Endometrium (tissue), 2 donors: Measurements from ENCODE around the gene OR1B1.
"Not testable (repeated sequence)": the region's sequence is repeated elsewhere in the genome, so short reads cannot be mapped to it uniquely, and the experiment has no call there.

Source experiments
- FAIRE-seq: peaks from 2 replicates; lab custom pipeline; 2012; peaks lifted over from hg19 to GRCh38; lab: Jason Lieb, UNC
- donor health status: control.
- donor health status: control.

OR1B1 gene

DNA sequence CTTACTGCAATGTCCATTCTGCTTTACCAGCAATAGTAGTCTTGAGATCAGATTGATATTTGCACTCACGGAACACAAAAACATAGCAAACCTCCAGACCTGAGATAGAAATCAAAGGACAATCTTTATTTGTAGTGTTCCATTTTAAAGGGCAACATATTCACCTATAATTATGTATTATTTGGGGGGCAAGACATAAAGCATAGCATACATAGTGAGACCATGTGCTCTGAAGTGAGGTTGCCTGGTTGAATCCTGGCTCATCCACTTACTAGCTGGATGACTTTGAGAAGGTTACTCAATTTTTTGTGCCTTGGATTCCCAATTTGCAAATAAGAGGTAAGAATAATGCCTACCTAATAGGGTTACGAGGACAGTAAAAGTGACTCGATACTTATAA, at the start of gene OR1B1:
Gene OR1B1, minus strand, starts transcription at position 101 of the 400 bp plus-strand sequence.
- FAIRE-seq: no peak

DNA sequence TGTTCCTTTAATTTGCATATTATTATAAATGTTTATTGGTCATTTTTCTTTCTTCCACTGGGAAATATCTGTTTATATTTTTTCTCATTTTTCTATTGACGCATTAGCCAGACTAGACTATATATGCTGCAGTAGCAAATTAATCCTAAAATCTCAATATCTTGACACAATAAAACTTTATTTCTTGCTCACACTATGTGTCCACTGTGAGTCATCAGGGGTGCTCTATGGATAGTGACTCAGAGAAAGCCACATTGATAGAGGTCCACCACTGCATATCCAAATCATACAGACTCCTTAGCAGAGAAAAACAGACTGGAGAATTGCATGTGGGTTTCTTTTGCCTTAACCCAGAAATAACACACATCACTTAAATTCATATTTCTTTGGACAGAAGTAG, 38.3 kb upstream of the OR1B1 start:
- no peak for FAIRE-seq

DNA sequence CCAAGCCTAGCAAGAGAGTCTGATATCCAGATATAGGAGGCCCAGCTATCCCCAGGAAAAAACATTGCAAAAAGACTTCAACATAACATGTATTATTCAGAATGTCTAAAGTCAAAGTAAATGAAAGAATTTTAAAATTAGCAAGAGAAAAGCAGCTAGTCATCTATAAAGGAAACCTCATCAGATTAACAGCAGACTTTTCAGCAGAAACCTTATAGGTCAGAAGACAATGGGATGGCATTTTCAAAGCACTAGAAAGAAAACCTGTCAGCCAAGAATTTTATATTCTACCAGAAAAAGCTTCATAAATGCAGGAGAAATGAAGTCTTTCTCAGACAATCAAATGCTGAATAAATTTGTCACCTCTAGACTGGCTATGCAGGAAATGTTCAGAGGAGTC, 27.4 kb upstream of the OR1B1 start:
- no peak for FAIRE-seq

DNA sequence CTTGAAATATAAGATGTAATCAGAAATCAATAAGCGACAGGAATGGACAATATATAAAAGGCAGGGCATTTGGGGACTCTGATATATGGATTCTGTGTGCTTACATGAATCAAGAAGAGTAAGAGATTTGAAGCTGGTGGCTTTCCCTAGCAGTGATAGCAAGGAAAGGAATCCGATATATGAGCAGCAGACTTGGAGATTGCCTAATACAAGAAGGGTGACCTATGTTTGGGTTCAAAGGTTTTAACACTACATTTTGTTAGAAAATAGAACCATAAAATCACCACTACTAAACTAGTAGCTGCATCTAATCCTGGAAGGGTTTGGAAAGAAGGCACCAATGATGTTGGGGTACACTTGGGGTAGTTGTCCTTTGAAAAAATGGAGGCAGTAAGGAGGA, 15.1 kb upstream of the OR1B1 start:
- no peak for FAIRE-seq

DNA sequence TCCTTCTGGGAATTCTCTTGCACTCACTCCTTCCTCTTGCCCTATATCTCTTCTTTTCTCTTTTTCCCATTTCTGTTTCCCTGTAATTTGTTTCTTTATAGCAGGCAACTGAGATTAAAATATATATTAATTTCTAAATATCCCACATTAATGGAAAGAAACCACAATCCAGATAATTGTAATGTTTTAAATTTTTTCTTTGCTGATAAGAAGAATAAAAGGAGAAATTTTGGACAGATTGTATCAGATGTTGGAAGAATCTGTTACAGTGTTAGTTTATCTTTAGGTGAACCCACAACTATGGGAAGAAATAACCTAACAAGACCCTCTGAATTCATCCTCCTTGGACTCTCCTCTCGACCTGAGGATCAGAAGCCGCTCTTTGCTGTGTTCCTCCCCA, 4.0 kb upstream of the OR1B1 start, which contains the start of gene OR1L1:
Gene OR1L1, plus strand, starts transcription at position 301 of the 400 bp plus-strand sequence. Its CDS starts 0 bp downstream, at position 301.
- no peak for FAIRE-seq

DNA sequence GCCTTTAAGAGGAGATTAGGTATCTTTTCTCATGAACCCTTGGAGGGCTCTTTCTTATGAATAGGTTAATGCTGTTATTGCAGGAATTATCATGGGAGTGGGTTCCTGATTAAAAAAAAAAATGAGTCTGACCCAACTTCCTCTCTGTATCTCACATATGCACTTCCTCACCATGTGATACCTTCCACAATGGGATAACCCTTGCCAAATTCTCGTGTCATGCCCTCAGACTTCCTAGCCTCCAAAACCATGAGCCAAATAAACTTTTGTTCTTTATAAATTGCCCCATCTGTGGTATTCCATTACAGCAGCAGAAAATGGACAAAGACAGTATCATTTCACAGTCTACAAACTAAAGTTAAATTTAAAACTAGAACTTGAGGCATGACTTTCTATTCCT, 1.0 kb downstream of the OR1B1 start:
- no peak for FAIRE-seq

DNA sequence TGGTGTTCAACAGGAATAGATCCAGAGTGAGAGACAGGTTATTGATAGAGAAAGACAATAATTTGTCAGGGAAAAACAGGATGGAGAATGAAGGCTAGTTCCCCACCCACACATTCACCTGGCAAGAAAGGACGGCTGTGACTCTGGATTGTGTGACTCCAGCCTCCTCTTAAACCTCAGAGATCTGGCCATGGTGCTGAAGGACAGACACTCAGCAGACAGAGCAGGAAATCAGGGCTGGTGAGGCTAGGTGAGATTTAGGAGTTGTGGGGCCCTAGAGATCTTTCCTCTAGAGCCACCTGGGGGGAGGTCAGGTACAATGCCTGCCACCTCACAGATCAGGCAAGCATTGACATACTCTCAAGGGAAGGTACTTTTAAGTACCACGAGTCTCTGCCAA, 15.2 kb downstream of the OR1B1 start:
- FAIRE-seq: no peak

DNA sequence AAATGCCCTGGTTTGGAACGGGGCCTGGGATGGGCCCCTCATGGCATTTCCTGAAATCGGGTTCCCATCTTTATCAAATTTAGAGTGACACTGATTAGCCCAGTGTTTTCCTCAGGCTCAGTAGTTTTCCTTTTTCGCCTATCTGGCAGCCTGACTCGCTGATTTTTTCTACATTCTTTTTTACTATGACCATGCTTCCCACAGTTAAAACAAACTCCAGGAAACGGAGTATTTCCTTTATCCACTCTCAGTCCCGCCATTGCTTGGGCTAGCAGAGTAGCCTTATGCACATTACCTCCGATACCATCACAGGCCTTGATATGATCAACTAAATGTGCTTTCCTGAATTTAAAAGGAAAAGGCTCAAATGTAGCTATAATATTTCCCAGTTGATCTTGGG, 37.4 kb downstream of the OR1B1 start:
- no peak for FAIRE-seq

DNA sequence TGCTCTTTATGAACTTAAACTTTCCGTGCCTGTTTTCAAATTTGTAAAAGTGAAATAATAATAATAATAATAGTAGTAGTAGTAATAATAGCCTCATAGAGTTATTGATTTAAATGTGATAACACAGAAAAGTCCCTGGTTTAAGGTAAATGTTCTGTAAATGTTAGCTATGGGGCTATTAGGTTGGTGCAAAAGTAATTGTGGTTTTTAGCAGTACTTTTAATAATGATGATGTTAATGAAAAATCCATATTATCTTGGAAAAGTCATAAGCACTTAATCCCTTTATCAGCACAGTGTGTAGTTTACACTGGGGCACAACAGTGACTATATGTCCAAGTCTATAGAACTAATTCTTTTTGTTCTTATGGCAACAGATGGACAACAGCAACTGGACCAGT, 43.1 kb downstream of the OR1B1 start, which contains the start of gene OR1Q1:
Gene OR1Q1, plus strand, starts transcription at position 377 of the 400 bp plus-strand sequence. Its CDS starts 0 bp downstream, at position 377.
- FAIRE-seq: no peak

DNA sequence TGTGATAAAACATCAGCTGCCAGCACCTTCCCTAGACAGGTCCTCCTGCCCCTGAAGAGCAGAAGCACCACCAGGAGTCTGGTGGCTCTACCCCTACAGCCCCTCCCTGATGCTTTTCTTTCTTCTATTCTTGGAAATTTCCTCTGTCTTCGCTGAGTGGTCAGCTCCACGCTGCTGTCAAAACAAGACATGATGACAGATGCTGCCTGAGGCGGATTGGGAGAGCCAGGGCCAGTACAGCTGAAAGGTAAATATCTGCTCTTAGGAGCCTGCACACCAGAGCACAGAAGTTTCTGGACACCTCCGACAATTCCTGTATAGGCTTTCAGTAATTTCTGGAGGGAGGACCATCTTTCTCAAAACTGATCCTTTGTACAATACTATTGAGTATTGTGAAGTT, 47.6 kb downstream of the OR1B1 start:
- no peak for FAIRE-seq

DNA sequence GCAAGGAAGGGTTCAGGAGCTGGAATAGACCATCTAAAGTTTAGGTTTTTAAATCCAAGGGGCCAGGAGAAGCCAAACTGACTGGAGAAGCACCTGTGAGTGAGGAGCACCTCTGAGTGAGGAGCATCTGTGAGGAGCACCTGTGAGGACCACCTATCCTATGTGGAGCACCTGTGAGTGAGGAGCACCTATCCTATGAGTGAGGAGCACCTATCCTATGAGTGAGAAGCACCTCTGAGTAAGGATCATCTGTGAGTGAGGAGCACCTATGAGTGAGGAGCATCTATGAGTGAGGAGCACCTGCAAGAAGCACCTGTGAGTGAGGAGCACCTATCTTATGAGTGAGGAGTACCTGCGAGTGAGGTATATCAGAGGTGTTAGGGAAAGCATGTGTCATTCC, 50.8 kb downstream of the OR1B1 start:
- no peak for FAIRE-seq

DNA sequence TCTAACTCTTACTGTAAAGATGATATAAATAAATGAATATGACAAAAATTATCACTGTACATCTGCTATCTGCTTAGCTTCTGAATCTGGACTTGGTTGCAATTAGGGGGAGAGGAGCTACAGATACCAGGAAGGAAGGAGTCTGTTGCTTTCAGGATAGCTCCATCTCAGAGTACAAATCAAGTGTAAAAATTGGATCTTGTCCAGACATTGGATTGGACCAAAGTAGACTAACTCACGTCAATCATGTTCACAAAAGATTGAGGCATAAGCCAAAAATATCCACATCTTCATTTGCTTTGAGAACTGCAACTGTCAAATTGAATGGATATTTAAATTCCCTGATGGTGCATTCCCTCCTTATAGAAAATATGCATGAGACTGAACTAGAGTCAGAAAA, 51.7 kb downstream of the OR1B1 start:
- FAIRE-seq: no peak

DNA sequence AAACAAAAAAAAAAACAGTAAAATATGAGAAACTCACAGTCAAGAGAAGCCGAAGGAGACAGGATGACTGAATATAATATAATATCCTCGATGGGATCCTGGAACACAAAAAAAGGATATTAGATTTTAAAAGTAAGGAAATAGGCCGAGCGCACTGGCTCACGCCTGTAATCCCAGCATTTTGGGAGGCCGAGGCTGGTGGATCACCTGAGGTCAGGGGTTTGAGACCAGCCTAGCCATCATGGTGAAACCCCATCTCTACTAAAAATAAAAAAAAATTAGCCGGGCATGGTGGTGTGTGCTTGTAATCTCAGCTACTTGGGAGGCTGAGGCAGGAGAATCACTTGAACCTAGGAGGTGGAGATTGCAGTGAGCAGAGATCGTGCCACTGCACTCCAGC, 74.1 kb downstream of the OR1B1 start, which contains the start of gene OR1L8:
Gene OR1L8, minus strand, starts transcription at position 101 of the 400 bp plus-strand sequence. CDS start 14,907 bp downstream, outside the sequence.
- not testable (repeated sequence) for FAIRE-seq

DNA sequence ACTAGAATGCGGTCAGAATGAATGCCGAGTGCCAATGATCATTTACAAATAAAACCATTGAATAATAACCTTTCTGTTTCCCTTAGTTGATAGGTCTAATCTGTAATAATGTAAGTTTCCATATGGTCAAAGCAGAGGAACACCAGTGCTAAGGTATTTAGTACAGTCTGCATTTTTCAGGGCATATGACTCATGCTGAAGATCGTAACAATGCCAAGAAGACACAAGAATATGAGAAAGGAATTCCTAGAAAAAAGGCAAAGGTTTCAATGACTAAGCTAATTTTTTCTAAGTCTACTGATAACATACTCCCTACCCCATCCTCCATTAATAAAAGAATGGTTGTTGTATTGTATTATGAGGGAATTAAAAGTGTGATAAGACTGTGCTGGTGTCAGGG, 77.1 kb downstream of the OR1B1 start:
- FAIRE-seq: no peak

DNA sequence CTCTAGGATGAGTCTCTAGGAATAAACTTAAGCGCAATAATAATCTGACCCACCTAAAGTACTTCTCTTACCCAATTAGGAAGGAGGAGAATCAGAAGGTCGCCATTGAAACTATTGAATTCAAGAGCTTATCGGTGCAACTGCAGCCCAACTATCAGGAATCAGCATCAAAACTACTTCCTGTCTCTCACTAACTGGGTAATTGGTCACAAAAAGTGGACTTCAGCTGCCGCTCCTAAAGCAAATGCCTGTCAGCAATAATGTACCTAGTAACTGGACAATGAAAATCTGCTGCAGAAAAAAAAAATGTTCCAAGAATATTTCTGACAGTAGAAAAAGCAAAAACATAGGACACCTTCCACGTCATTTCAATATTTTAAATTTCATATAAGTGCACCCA, 77.6 kb downstream of the OR1B1 start:
- FAIRE-seq: no peak
